HCT116 (cell line): ENCODE measurements around the gene MTG1. TPM values are rescaled to one million over a fixed set of nuclear protein-coding genes. Genes with fewer than 3 reads are reported as not detected.

Experiments used
- ATAC-seq: fragments of 200-7000 bp; cut with Tn5 transposase; 2 replicates; pipeline ENCODE4 v1.9.1; 2020; ENCODE audit warnings: mild to moderate bottlenecking, moderate library complexity
- BruUV-seq: library from RNA; stranded (reverse); fragments of 400-500 nt; replicated peaks from 2 replicates; lab custom pipeline; 2021; lab: Mats Ljungman, UMichigan
- CTCF ChIA-PET: fragments of 300-600 bp; sonication (Branson Sonifier 250); formaldehyde crosslinking; loops from one replicate; lab custom pipeline; 2021; ENCODE audit warnings: antibody characterized with exemption; lab: Charles Lee
- POLR2A ChIA-PET: fragments of 300-600, 350-600 bp; sonication (Branson Sonifier 250); formaldehyde crosslinking; loops from one replicate; lab custom pipeline; 2021; ENCODE audit warnings: antibody characterized with exemption; lab: Charles Lee
- RAD21 ChIA-PET, 2 experiments: fragments of 300-600 bp; sonication (Branson Sonifier 250); formaldehyde crosslinking; loops; one replicate each; lab custom pipeline; 2023; ENCODE audit warnings: low total read pairs in 2 of 2; ENCODE audit not compliant: uncharacterized antibody in 2 of 2, unreplicated experiment in 2 of 2, low non-redundant PET in 1 of 2; lab: Charles Lee
- DNase-seq: peaks from one replicate; pipeline ENCODE4 v3.0.0-alpha.2; 2010; ENCODE audit warnings: low read depth, low spot score
- H2AFZ ChIP-seq: fragments of 200-600 bp; shearing (Covaris generic), sonication (generic); 2 replicates; pipeline ENCODE4 v1.6.1; 2017; ENCODE audit warnings: low read depth, mixed run types, mixed read lengths, antibody characterized with exemption, low read length; ENCODE audit not compliant: poor library complexity, severe bottlenecking
- H3K27ac ChIP-seq: 2 replicates; pipeline ENCODE4 v1.5.1; 2012; ENCODE audit warnings: low read depth, low read length
- H3K27me3 ChIP-seq: fragments of 200-600 bp; sonication (generic); 2 replicates; pipeline ENCODE4 v1.6.1; 2016; ENCODE audit warnings: mixed run types, low read length, mixed read lengths; ENCODE audit not compliant: insufficient read depth
- H3K36me3 ChIP-seq, 2 experiments: fragments of 200-500 bp in 1 of 2; fragments of 200-600 bp in 1 of 2; sonication (Bioruptor generic) in 1 of 2; sonication (generic) in 1 of 2; 2 replicates each; pipeline versions ENCODE4 v1.5.1 to v1.6.1; 2014 to 2016; ENCODE audit warnings: low read length in 2 of 2, inconsistent platforms in 1 of 2, mixed read lengths in 1 of 2, mixed run types in 1 of 2; ENCODE audit not compliant: insufficient read depth in 2 of 2, control insufficient read depth in 1 of 2
- H3K4me1 ChIP-seq, 2 experiments: fragments of 200-600 bp in 1 of 2; sonication (generic) in 1 of 2; 2 replicates each; pipeline versions ENCODE4 v1.5.1 to v1.6.1; 2012 to 2017; ENCODE audit warnings: low read length in 2 of 2, inconsistent platforms in 1 of 2, mild to moderate bottlenecking in 1 of 2, mixed read lengths in 1 of 2, mixed run types in 1 of 2, moderate library complexity in 1 of 2; ENCODE audit not compliant: insufficient read depth in 2 of 2, control insufficient read depth in 1 of 2
- H3K4me2 ChIP-seq: fragments of 200-600 bp; sonication (generic); 2 replicates; pipeline ENCODE4 v1.6.1; 2017; ENCODE audit warnings: mixed run types, low read length, mixed read lengths
- H3K4me3 ChIP-seq, 2 experiments: fragments of 200-600 bp in 1 of 2; sonication (generic) in 1 of 2; replicated peaks in 1 of 2; 2 replicates each; pipeline ENCODE4 v1.5.1; 2011 to 2016; ENCODE audit warnings: low read length in 2 of 2, control low read depth in 1 of 2, low read depth in 1 of 2, mild to moderate bottlenecking in 1 of 2, mixed read lengths in 1 of 2, mixed run types in 1 of 2
- H3K79me2 ChIP-seq: fragments of 200-600 bp; sonication (generic); 2 replicates; pipeline ENCODE4 v1.6.1; 2017; ENCODE audit warnings: mild to moderate bottlenecking, mixed run types, low read length, moderate library complexity, mixed read lengths; ENCODE audit not compliant: insufficient read depth
- H3K9ac ChIP-seq: fragments of 200-600 bp; sonication (generic); 2 replicates; pipeline ENCODE4 v1.6.1; 2016; ENCODE audit warnings: low read length, mixed read lengths
- H3K9me2 ChIP-seq: fragments of 200-600 bp; sonication (generic), shearing (Covaris generic); 2 replicates; pipeline ENCODE4 v1.6.1; 2017; ENCODE audit warnings: mixed run types, mild to moderate bottlenecking, moderate library complexity; ENCODE audit not compliant: insufficient read depth
- H3K9me3 ChIP-seq, 2 experiments: fragments of 200-500 bp in 1 of 2; fragments of 200-600 bp in 1 of 2; sonication (Bioruptor generic) in 1 of 2; sonication (generic) in 1 of 2; 2 replicates each; pipeline ENCODE4 v1.6.1; 2014 to 2017; ENCODE audit warnings: low read length in 2 of 2, mixed read lengths in 2 of 2, inconsistent platforms in 1 of 2, low read depth in 1 of 2, mild to moderate bottlenecking in 1 of 2, mixed run types in 1 of 2, moderate library complexity in 1 of 2; ENCODE audit not compliant: control insufficient read depth in 1 of 2, insufficient read depth in 1 of 2
- H4K20me1 ChIP-seq: fragments of 200-600 bp; sonication (generic), shearing (Covaris generic); 2 replicates; pipeline ENCODE4 v1.6.1; 2017; ENCODE audit warnings: mixed run types, mild to moderate bottlenecking, moderate library complexity; ENCODE audit not compliant: insufficient read depth
- CBX3 ChIP-seq: IDR thresholded peaks from 2 replicates; pipeline ENCODE4 v1.6.1; 2012; ENCODE audit warnings: low read depth
- CTCF ChIP-seq, 3 experiments: fragments of 200-600 bp in 1 of 3; sonication (generic) in 1 of 3; IDR thresholded peaks in 2 of 3; conservative IDR thresholded peaks in 1 of 3; 2 replicates each; pipeline ENCODE4 v1.5.1; 2012 to 2017; ENCODE audit warnings: low read depth in 2 of 3, low read length in 2 of 3, antibody characterized with exemption in 1 of 3, borderline replicate concordance in 1 of 3, control low read depth in 1 of 3, mild to moderate bottlenecking in 1 of 3, mixed read lengths in 1 of 3, mixed run types in 1 of 3, moderate library complexity in 1 of 3; ENCODE audit not compliant: insufficient read depth in 1 of 3
- EGR1 ChIP-seq: IDR thresholded peaks from 2 replicates; pipeline ENCODE4 v1.6.1; 2012; ENCODE audit warnings: low read depth
- EZH2 ChIP-seq: fragments of 200-600 bp; sonication (generic); IDR thresholded peaks from 2 replicates; pipeline ENCODE4 v1.6.1; 2017; ENCODE audit warnings: antibody characterized with exemption, mixed run types
- FOSL1 ChIP-seq: IDR thresholded peaks from 2 replicates; pipeline ENCODE4 v1.6.1; 2012; ENCODE audit warnings: low read depth
- JUND ChIP-seq: IDR thresholded peaks from 2 replicates; pipeline ENCODE4 v1.6.1; 2012
- MAX ChIP-seq: IDR thresholded peaks from 2 replicates; pipeline ENCODE4 v1.6.1; 2012
- POLR2A ChIP-seq: IDR thresholded peaks from 2 replicates; pipeline ENCODE4 v1.7.0; 2011; ENCODE audit warnings: borderline replicate concordance; ENCODE audit not compliant: insufficient read depth, insufficient read length; ENCODE audit errors: extremely low read depth
- POLR2AphosphoS5 ChIP-seq: IDR thresholded peaks from 2 replicates; pipeline ENCODE4 v1.6.1; 2011; ENCODE audit warnings: mild to moderate bottlenecking, low read depth, low read length, moderate library complexity
- RAD21 ChIP-seq: IDR thresholded peaks from 2 replicates; pipeline ENCODE4 v1.6.1; 2012; ENCODE audit warnings: low read depth, mild to moderate bottlenecking
- SIN3A ChIP-seq: IDR thresholded peaks from 2 replicates; pipeline ENCODE4 v1.6.1; 2012; ENCODE audit warnings: low read depth
- SP1 ChIP-seq: IDR thresholded peaks from 2 replicates; pipeline ENCODE4 v1.6.1; 2012; ENCODE audit warnings: low read depth
- SRF ChIP-seq: IDR thresholded peaks from 2 replicates; pipeline ENCODE4 v1.6.1; 2012; ENCODE audit warnings: low read depth
- ZFX ChIP-seq: fragments of 450-650 bp; IDR thresholded peaks from 2 replicates; pipeline ENCODE4 v1.6.1; 2017
- ZNF274 ChIP-seq: fragments of 200-500 bp; sonication (Bioruptor generic); IDR thresholded peaks from 2 replicates; pipeline ENCODE4 v1.6.1; 2014; ENCODE audit warnings: mild to moderate bottlenecking, low read depth, low read length, inconsistent platforms
- intact Hi-C: fragments of 100-400 bp; cut with micrococcal nuclease; formaldehyde crosslinking; loops from 2 replicates; pipeline ENCODE4 v1.10.0; 2022
- total RNA-seq: library from RNA; stranded (reverse); gene quantifications from one replicate; pipeline ENCODE4 v1.2.1, GENCODE V29; 2021; ENCODE audit not compliant: unreplicated experiment
- TF ChIP-seq, protein P1 (sequence below): IDR thresholded peaks from 2 replicates; pipeline ENCODE4 v1.6.1; 2012

MTG1 gene
- total RNA-seq, 1 experiment from 2014 or later: 23.1 TPM

DNA sequence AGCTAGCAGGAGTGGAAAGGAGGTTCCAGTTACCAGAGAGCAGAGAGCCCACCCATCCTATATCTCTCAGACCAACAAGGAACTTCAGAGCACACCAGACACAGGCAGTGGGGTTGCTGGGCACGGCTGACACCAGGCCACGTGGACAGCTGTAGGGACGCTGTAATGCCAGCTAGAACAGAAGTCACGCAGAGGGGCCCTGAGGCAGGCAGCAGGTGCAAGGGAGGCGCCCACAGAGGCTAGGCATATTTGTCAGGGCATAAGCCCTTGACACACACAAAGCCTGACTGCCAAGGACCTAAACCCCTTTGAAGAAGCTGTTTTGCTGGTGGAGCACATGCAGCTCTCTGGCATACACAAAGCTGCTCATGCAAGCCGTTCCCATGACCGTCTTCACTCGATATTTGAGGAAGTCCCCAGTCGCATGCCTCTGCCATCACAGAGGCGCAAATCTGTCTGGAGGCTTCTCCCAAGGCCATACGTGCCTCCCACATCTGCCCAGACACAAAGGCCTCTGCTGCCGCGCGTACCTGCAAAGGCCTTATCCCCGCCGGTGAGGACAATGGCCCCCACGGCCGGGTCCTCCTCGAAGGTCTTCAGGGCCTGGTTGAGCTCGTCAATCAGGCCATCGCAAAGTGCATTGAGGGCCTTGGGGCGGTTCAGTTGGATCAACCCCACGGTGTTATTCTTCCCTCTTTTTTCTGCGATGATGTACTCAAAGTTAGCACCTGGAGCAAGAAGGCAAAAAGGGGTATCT, 23.7 kb upstream of the MTG1 start:
- intact Hi-C loops: no loop called here
- TF ChIP-seq FOSL1: no peak
- TF ChIP-seq RAD21: no peak
- TF ChIP-seq ZFX: no peak
- no peak for TF ChIP-seq ZNF274
- no peak for TF ChIP-seq MAX
- no peak for TF ChIP-seq SIN3A
- no peak for TF ChIP-seq SRF
- TF ChIP-seq EZH2: no peak
- TF ChIP-seq POLR2A: no peak
- no peak for TF ChIP-seq EGR1
- no peaks in the 10 kb centered on the region for H3K27me3 ChIP-seq
- no peak for DNase-seq
- RAD21 ChIA-PET: no interaction called here
- BruUV-seq: TSS peak; percentile 35
- H3K27ac ChIP-seq: no peak overlapping the region
- ATAC-seq: no peak
- H3K36me3 ChIP-seq: no peaks in the 10 kb centered on the region; a peak in 2 of 4 replicates
- POLR2A ChIA-PET: interaction anchor here (1.1 kb wide), 1 partner anchor 13 kb away, joined by 3 read pairs; the partner anchor contains the start of gene FUOM
- H3K9ac ChIP-seq: no peak overlapping the region
- no peaks in the 10 kb centered on the region for H3K9me2 ChIP-seq
- H4K20me1 ChIP-seq: no peaks in the 10 kb centered on the region
- H3K4me3 ChIP-seq: no peak overlapping the region
- H3K9me3 ChIP-seq: no peaks in the 10 kb centered on the region
- no peak overlapping the region for H2AFZ ChIP-seq
- H3K4me2 ChIP-seq: no peak overlapping the region
- CTCF ChIA-PET: no interaction called here
- peaks cover 0 to 4% of the 10 kb centered on the region in 2 experiments; a peak in 2 of 4 replicates for H3K4me1 ChIP-seq
- H3K79me2 ChIP-seq: 0 out of 2 replicates have a peak, but pooled peaks cover 4% of the 10 kb centered on the region

- POLR2A ChIA-PET: no interaction called here
- RAD21 ChIA-PET: no interaction called here
- intact Hi-C loops: no loop called here
- TF ChIP-seq POLR2A (no peak), ZFX (no peak), JUND (no peak), POLR2AphosphoS5 (no peak), MAX (no peak), EZH2 (no peak), CBX3 (no peak), CTCF (IDR thresholded peaks at IDR 0.05 in 2 of 3, conservative IDR thresholded peaks at IDR 0.05 in 1 of 3; ENCODE audit: borderline replicate concordance in 1 of 3, insufficient read depth in 1 of 3, low read depth in 2 of 3, low read length in 2 of 3) (no peak), SP1 (no peak), SRF (no peak)
- TF ChIP-seq, protein P1, sequence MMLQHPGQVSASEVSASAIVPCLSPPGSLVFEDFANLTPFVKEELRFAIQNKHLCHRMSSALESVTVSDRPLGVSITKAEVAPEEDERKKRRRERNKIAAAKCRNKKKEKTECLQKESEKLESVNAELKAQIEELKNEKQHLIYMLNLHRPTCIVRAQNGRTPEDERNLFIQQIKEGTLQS: no peak
Measured at GRCh38 chr10:133372507-133372906, 21.4 kb upstream of the MTG1 start.

More at GRCh38 chr10:133372507-133372906, 21.4 kb upstream of the MTG1 start:
- Histone ChIP-seq H3K9ac (no peak overlapping the region), H3K4me3 (peak overlapping the region; percentile 40 to 57; a peak in 3 of 4 replicates), H3K27me3 (no peaks in the 10 kb centered on the region), H3K4me1 (peaks cover 0 to 4% of the 10 kb centered on the region in 2 experiments; a peak in 2 of 4 replicates), H3K27ac (no peak overlapping the region), H2AFZ (no peak overlapping the region), H3K9me2 (no peaks in the 10 kb centered on the region), H3K9me3 (no peaks in the 10 kb centered on the region), H4K20me1 (no peaks in the 10 kb centered on the region), H3K4me2 (peak overlapping the region; percentile 48), H3K79me2 (0 out of 2 replicates have a peak, but pooled peaks cover 4% of the 10 kb centered on the region), H3K36me3 (no peaks in the 10 kb centered on the region)
- CTCF ChIA-PET: no interaction called here
- ATAC-seq (no peak), DNase-seq (no peak)
- BruUV-seq: no TSS peak
